GM20431 (cell line): Measurements from ENCODE around the gene MTX3.

Source experiments
- in situ Hi-C: fragments of 300-500 bp; cut with MseI, MboI; formaldehyde crosslinking; loops from one replicate; pipeline ENCODE4 v1.15.0; 2020; ENCODE audit warnings: low sequenced_read_pairs; ENCODE audit not compliant: unreplicated experiment

MTX3 gene

GRCh38 chr5:79984363-79984762 lies 6.7 kb downstream of the MTX3 start:
- in situ Hi-C loops = no loop called here

GRCh38 chr5:79983618-79984017 lies 7.4 kb downstream of the MTX3 start:
- in situ Hi-C loops = no loop called here

DNA sequence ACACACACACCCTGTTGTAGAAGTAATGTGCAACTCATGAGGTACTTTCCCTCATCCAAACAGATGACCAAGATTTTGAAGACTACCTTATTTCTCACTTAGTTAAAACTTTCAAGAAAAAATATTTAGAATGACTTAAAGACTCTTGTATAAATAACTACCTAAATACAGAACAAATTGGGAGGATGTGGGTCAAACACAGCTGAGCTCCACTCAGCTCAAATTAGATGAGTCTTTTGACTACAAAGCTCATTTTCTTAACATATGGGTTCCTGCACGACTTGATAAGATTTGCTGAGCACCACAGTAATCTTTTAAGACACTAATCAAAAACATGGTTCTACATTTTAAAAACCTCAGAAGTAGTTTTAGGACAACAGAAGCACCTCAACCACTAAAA lies 8.9 kb downstream of the MTX3 start:
- in situ Hi-C loops = no loop called here

GRCh38 chr5:79976759-79977515 lies 14.1 kb downstream of the MTX3 start:
- in situ Hi-C loops = no loop called here

DNA sequence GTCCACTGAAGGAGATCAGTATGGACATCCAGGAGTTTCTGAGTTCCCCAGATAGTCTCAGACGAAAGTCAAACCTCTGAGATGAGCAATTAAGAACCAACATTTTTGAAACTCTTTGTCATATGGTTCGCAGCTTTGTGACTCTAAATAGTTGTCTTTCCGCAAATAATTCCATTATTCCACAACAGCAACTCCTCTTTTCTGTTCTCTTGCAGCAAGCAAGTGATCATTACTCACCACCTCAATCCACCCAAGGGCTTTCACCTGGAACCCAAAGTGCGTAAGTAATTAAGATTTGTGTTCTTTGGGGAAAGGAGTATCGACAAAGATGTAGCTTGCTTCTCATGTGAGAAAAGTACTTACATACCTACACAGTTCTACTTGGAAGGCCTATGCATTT lies 15.6 kb downstream of the MTX3 start:
- in situ Hi-C loops = no loop called here

- in situ Hi-C loops = no loop called here
Measured at GRCh38 chr5:79974886-79975285, 16.2 kb downstream of the MTX3 start.

GRCh38 chr5:79973996-79974395 lies 17.1 kb downstream of the MTX3 start:
- in situ Hi-C loops = no loop called here

DNA sequence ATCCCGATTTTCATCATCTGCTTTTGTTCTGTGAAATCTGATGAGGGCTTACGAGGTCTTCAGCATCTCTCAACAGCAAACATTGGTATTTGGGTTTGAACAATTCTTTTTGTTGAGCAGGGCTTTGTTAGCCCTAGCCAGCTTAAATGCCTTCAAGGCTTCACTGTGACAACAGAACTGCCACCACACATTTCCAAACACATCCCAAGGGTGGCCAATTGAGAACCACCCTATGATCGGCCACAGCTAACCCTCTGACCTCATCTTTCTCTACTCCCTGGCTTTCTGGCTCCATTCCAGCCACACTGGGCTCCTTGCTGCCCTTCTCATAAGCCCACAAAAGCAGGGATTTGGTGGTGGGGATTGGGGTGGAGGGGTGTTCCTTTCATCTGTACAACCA lies 17.6 kb downstream of the MTX3 start:
- in situ Hi-C loops = no loop called here

GRCh38 chr5:79971156-79971555 lies 19.9 kb downstream of the MTX3 start:
- in situ Hi-C loops = no loop called here

DNA sequence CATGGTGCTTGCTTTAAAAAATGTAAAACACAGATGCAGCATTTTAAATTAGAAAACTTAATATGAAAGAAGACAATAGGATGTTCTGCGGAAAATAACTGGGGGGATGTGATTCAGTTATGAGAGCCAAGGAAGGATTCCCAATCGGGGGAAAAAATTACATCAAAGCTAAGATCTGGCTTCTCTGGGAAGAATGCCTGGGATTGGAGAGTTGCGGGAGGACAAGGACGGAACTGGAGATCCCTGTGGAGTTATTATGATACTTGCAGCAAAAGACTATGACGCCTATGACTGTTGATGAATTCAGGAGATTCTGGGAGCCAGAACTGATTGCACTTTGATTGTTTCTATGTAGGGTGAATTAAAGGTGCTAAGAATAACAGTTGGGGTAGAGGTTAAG lies 24.6 kb downstream of the MTX3 start:
- in situ Hi-C loops = no loop called here

DNA sequence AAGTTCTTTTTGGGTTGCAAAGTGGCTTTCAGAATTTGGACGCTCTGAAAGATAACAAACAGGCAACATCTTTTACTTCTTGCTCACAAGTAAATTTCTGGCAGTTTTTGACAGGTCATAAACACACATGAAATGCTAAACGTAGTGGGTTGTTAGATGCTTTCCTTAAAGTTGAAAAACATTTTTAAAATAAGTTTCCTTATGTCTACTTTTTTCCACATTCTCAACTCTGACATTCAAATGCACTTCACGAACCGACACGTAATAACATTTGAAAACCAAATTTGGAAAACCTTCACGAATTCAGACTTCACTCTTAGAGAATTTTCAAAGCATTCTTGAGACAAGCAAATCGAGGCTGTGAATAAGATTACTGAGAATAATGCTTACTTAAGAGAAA lies 26.9 kb downstream of the MTX3 start:
- in situ Hi-C loops = no loop called here

GRCh38 chr5:79963261-79964061 lies 27.6 kb downstream of the MTX3 start:
- in situ Hi-C loops = no loop called here

DNA sequence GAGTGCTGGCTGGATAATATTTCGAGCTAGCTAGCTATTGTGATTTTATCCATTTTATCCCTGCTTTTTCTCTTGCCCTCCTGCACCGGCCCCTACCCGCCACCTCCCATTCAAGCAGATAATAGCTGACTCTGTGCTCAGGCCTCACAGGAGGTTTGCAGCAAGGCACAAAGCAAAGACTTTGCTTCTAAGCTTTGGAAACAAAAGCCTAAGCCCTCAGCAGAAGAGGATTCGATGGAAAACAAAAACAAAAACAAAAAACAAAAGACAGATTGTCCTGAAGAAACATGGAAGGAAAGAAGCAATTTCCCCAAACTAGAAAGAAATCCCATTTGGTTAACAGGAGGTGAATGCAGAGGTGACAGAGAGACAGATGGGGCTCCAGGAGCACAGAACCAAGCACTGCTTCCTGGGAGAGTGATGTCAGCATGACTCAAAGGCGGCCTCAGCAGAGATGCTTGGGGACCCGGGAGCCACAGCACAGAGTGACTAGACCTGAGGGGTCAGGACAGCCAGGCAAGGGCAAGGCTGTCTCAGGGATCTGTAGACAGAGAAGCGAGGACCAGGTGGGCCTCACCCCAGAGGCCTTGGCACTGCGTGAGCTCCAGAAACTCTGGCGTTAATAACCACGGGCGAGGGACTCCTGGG lies 28.4 kb downstream of the MTX3 start:
- in situ Hi-C loops = no loop called here

- in situ Hi-C loops = no loop called here
Measured at GRCh38 chr5:79961716-79962574, 29.1 kb downstream of the MTX3 start.

GRCh38 chr5:79959407-79959806 lies 31.7 kb downstream of the MTX3 start:
- in situ Hi-C loops = no loop called here

DNA sequence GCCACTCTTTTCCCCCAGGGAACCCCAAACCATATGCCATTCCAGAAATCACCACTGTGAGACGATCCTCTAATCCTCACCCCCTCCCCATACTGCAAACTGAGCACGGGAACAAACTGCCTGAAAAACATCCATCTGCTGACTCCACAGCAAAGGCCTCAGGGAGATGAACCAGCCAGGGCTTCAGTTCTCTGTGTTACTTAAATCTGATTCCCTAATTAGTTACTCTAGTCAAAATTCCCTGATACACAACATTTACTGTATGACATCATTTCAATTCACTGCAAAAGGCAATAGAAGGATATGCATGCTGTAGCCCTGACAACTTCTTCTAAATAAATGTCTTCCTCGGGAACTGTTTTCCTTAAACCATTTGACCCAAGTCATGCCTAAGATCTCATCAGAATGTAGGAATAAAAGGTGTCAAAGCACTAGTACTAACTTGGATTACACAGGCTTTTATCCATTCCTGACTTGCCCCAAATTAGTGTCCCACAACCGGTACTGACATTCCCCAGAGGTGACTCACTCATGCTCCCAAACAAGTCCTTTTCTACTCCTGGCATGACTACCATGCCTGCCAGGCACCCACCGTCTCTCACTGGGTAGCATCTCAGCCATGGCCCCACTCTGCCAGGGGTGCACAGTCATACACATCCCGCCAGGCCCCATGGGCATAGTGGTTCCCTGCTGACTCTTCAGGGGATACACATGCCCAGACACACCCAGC lies 35.0 kb downstream of the MTX3 start:
- in situ Hi-C loops = no loop called here

DNA sequence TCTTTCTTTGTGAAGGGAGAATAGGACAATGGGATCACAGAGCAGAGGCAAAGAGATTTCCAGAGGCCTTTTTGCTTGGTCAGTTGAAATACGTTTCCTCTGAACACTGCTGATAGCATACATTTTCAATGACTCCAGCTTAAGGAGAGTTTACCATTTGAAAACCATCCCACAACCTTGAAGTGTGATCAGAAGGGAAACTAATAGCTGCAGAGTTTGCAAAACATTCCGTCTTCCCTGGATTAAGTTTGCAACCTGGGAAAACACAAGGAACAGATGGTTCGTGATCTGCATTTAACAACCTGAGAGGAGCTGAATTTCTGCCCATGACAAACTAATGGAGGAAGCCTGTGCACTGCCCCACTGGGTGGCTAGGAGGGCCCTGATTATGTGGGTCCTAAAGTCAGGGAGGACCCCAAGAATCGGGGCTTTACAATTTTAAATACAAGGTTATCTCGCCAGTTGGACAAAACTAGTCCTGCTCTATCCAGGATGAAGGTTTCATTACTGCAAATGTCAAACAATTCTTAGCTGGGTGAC lies 35.6 kb downstream of the MTX3 start:
- in situ Hi-C loops = no loop called here

DNA sequence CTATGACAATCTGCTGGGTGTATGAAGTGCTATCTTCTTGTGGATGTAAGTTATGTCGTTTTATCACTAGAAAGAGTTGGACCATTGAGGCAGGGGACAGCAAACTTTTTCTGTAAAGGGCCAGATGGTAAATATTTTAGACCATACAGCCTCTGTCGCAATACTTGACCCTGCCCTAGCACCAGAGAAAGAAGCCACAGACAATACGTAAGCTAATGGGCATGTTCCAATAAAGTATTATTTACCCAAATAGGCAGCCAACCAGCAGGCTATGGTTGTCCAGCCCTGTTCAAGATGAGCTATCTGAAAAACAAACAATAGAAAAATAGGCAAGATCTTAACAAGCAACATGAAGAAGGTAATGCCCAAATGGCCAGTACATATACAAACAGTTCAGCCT lies 36.4 kb downstream of the MTX3 start:
- in situ Hi-C loops = no loop called here

DNA sequence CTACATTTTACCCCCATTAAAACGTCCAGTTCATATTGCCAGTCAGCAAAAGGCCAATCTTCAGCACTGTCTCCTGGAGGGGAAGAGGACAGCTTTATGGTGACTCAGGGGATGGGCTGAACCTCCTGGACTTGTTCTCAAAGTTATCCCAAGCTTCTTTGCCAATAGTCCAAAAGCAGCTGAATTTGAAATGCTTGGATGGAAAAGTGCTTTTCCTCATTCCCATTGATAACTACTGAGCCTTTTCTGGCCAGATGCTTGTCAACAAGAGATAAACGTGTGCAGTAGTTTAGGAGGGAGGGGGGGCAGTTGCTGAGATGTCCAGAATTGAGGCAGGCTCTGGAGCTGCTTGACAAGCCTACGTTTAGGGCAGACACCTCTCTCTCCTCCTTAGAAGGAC lies 43.5 kb downstream of the MTX3 start:
- in situ Hi-C loops = no loop called here
